Panc1 (cell line): ENCODE data around the gene CGNL1. TPM values are rescaled to one million over a fixed set of nuclear protein-coding genes. Genes with fewer than 3 reads are reported as not detected.

Experiments
- ATAC-seq: fragments of 200-7000 bp; cut with Tn5 transposase; 2 replicates; pipeline ENCODE4 v1.9.1; 2020; ENCODE audit warnings: mild to moderate bottlenecking, moderate library complexity
- Bru-seq: library from RNA; stranded (reverse); fragments of 400-500 nt; gene quantifications from one replicate; lab custom pipeline; 2021; lab: Mats Ljungman, UMichigan
- BruChase-seq, 2 experiments: library from RNA; stranded (reverse); fragments of 400-500 nt; gene quantifications; one replicate each; lab custom pipeline; 2021; lab: Mats Ljungman, UMichigan
- BruUV-seq: library from RNA; stranded (reverse); fragments of 400-500 nt; replicated peaks from 2 replicates; lab custom pipeline; 2021; lab: Mats Ljungman, UMichigan
- CTCF ChIA-PET: fragments of 300-600 bp; sonication (Branson Sonifier 250); formaldehyde crosslinking; loops from one replicate; lab custom pipeline; 2022; ENCODE audit warnings: antibody characterized with exemption; lab: Charles Lee
- POLR2A ChIA-PET: fragments of 300-600 bp; sonication (Branson Sonifier 250); formaldehyde crosslinking; loops from one replicate; lab custom pipeline; 2022; ENCODE audit warnings: antibody characterized with exemption; lab: Charles Lee
- DNase-seq: peaks from one replicate; pipeline ENCODE4 v3.0.0-alpha.2; 2010; ENCODE audit warnings: low read depth, low spot score
- H3K27ac ChIP-seq: 2 replicates; pipeline ENCODE4 v1.5.1; 2011; ENCODE audit warnings: mild to moderate bottlenecking, low read length, inconsistent platforms
- H3K27me3 ChIP-seq: fragments of 200-500 bp; sonication (Bioruptor generic); 2 replicates; pipeline ENCODE4 v1.6.0; 2014; ENCODE audit warnings: low read length, inconsistent platforms; ENCODE audit not compliant: control insufficient read depth, insufficient read depth
- H3K36me3 ChIP-seq: fragments of 200-500 bp; sonication (Bioruptor generic); 2 replicates; pipeline ENCODE4 v1.5.1; 2014; ENCODE audit warnings: inconsistent platforms, mild to moderate bottlenecking, low read length, moderate library complexity; ENCODE audit not compliant: control insufficient read depth, insufficient read depth
- H3K4me1 ChIP-seq: 2 replicates; pipeline ENCODE4 v1.5.1; 2011; ENCODE audit warnings: inconsistent platforms, mild to moderate bottlenecking, low read length, moderate library complexity; ENCODE audit not compliant: control insufficient read depth, insufficient read depth
- H3K4me3 ChIP-seq, 2 experiments: 2 replicates each; pipeline ENCODE4 v1.5.1; 2011 to 2012; ENCODE audit warnings: low read depth in 2 of 2, low read length in 2 of 2, mild to moderate bottlenecking in 2 of 2, inconsistent platforms in 1 of 2, moderate library complexity in 1 of 2
- H3K9me3 ChIP-seq: fragments of 200-500 bp; sonication (Bioruptor generic); 2 replicates; pipeline ENCODE4 v1.5.1; 2014; ENCODE audit warnings: low read depth, mild to moderate bottlenecking, inconsistent platforms, low read length, moderate library complexity; ENCODE audit not compliant: control insufficient read depth, insufficient read depth
- POLR2AphosphoS5 ChIP-seq: IDR thresholded peaks from 2 replicates; pipeline ENCODE4 v1.6.1; 2012; ENCODE audit warnings: mild to moderate bottlenecking, low read depth, low read length, moderate library complexity
- SIN3A ChIP-seq: IDR thresholded peaks from 2 replicates; pipeline ENCODE4 v1.6.1; 2012; ENCODE audit warnings: low read depth, mild to moderate bottlenecking, low read length, moderate library complexity, borderline replicate concordance; ENCODE audit not compliant: insufficient read depth
- TCF7L2 ChIP-seq: IDR thresholded peaks from 2 replicates; pipeline ENCODE4 v1.6.1; 2011; ENCODE audit warnings: mild to moderate bottlenecking, low read depth, low read length, inconsistent platforms
- in situ Hi-C: cut with HindIII; loops from 2 replicates; pipeline ENCODE4 v1.10.0; 2016; ENCODE audit warnings: low sequenced_read_pairs, low pct_unique_long_range_greater_than_20kb
- intact Hi-C: fragments of 100-400 bp; cut with micrococcal nuclease; formaldehyde crosslinking; loops from one replicate; pipeline ENCODE4 v1.10.0; 2022; ENCODE audit not compliant: unreplicated experiment
- long read RNA-seq: library from polyadenylated mRNA; unstranded; transcript quantifications from one replicate; pipeline ENCODE4 v2.0.0, GENCODE V29; 2021; ENCODE audit not compliant: unreplicated experiment
- polyA plus RNA-seq: library from polyadenylated mRNA; unstranded; fragments of >200 nt; gene quantifications from one replicate; pipeline ENCODE4 v1.2.1, GENCODE V29; 2012; ENCODE audit warnings: missing spikeins; ENCODE audit not compliant: insufficient read length
- total RNA-seq: library from RNA; stranded (reverse); gene quantifications from one replicate; pipeline ENCODE4 v1.2.1, GENCODE V29; 2021; ENCODE audit not compliant: unreplicated experiment
- TF ChIP-seq, protein P1 (sequence below), 2 experiments: IDR thresholded peaks; 2 replicates each; pipeline ENCODE4 v1.6.1; 2011 to 2012; ENCODE audit warnings: low read depth in 2 of 2, control low read depth in 1 of 2, low read length in 1 of 2, mild to moderate bottlenecking in 1 of 2, moderate library complexity in 1 of 2; ENCODE audit not compliant: insufficient read depth in 1 of 2
- TF ChIP-seq, protein P2 (sequence below): fragments of 450-650 bp; IDR thresholded peaks from 2 replicates; pipeline ENCODE4 v1.5.1; 2017; ENCODE audit warnings: mild to moderate bottlenecking

Gene CGNL1
- total RNA-seq, result 3.5 TPM
- polyA plus RNA-seq, result 5.5 TPM
- Bru-seq, nascent RNA, result percentile 43 among the genes with signal in this experiment
- percentile 40 among the genes with signal in this experiment for BruChase-seq, experiment 1, labeled RNA remaining after a 2-hour chase
- BruChase-seq, experiment 2, labeled RNA remaining after a 6-hour chase, result percentile 46 among the genes with signal in this experiment
- long read RNA-seq, full-length matches to known transcripts, result 1 of 7 reads
- long read RNA-seq, partial matches to known transcripts, result 2 of 7 reads
- long read RNA-seq, other reads (novel, unspliced or antisense), result 4 of 7 reads

- Histone ChIP-seq H3K27ac (no peak within 1 kb of the TSS), H3K27me3 (peaks cover 18% of the 10 kb centered on the region), H3K9me3 (no peaks in the 10 kb centered on the region), H3K4me1 (peaks cover 6% of the 10 kb centered on the region; the same call in 1 of the 2 replicates), H3K36me3 (no peaks in the 10 kb centered on the region), H3K4me3 (peak within 1 kb of the TSS; percentile 46 to 53)
- TF ChIP-seq TCF7L2 (no peak), POLR2AphosphoS5 (no peak), SIN3A (no peak)
- TF ChIP-seq, protein P1, sequence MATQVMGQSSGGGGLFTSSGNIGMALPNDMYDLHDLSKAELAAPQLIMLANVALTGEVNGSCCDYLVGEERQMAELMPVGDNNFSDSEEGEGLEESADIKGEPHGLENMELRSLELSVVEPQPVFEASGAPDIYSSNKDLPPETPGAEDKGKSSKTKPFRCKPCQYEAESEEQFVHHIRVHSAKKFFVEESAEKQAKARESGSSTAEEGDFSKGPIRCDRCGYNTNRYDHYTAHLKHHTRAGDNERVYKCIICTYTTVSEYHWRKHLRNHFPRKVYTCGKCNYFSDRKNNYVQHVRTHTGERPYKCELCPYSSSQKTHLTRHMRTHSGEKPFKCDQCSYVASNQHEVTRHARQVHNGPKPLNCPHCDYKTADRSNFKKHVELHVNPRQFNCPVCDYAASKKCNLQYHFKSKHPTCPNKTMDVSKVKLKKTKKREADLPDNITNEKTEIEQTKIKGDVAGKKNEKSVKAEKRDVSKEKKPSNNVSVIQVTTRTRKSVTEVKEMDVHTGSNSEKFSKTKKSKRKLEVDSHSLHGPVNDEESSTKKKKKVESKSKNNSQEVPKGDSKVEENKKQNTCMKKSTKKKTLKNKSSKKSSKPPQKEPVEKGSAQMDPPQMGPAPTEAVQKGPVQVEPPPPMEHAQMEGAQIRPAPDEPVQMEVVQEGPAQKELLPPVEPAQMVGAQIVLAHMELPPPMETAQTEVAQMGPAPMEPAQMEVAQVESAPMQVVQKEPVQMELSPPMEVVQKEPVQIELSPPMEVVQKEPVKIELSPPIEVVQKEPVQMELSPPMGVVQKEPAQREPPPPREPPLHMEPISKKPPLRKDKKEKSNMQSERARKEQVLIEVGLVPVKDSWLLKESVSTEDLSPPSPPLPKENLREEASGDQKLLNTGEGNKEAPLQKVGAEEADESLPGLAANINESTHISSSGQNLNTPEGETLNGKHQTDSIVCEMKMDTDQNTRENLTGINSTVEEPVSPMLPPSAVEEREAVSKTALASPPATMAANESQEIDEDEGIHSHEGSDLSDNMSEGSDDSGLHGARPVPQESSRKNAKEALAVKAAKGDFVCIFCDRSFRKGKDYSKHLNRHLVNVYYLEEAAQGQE (IDR thresholded peaks at IDR 0.05; ENCODE audit: insufficient read depth in 1 of 2, low read depth in 2 of 2, low read length in 1 of 2), result no peak
- TF ChIP-seq, protein P2, sequence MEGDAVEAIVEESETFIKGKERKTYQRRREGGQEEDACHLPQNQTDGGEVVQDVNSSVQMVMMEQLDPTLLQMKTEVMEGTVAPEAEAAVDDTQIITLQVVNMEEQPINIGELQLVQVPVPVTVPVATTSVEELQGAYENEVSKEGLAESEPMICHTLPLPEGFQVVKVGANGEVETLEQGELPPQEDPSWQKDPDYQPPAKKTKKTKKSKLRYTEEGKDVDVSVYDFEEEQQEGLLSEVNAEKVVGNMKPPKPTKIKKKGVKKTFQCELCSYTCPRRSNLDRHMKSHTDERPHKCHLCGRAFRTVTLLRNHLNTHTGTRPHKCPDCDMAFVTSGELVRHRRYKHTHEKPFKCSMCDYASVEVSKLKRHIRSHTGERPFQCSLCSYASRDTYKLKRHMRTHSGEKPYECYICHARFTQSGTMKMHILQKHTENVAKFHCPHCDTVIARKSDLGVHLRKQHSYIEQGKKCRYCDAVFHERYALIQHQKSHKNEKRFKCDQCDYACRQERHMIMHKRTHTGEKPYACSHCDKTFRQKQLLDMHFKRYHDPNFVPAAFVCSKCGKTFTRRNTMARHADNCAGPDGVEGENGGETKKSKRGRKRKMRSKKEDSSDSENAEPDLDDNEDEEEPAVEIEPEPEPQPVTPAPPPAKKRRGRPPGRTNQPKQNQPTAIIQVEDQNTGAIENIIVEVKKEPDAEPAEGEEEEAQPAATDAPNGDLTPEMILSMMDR, result no peak
- in situ Hi-C loops (no loop called here), intact Hi-C loops (no loop called here)
- ChIA-PET CTCF (interaction anchor here (0.6 to 1.1 kb wide), 3 partner anchors 145 to 610 kb away, joined by 4 to 5 read pairs (median 5); no protein-coding TSS in a partner anchor), POLR2A (no interaction called here)
- BruUV-seq, result no TSS peak
- DNase-seq (no peak), ATAC-seq (peak; percentile 84)
Observed at GRCh38 chr15:57375827-57376695, at the start of gene CGNL1. TSS of gene CGNL1 (plus strand) at chr15:57376505. CDS start at chr15:57438000, 61,495 bp downstream.

- TF ChIP-seq, protein P2, result no peak
- TF ChIP-seq POLR2AphosphoS5, result no peak
- TF ChIP-seq, protein P1 (IDR thresholded peaks at IDR 0.05; ENCODE audit: insufficient read depth in 1 of 2, low read depth in 2 of 2, low read length in 1 of 2), result no peak
- no peak for TF ChIP-seq TCF7L2
- no peak for TF ChIP-seq SIN3A
- DNase-seq (no peak), ATAC-seq (no peak)
- POLR2A ChIA-PET, result no interaction called here
- Histone ChIP-seq H3K36me3 (no peaks in the 10 kb centered on the region), H3K9me3 (no peaks in the 10 kb centered on the region), H3K27me3 (0 out of 2 replicates have a peak, but pooled peaks cover 3% of the 10 kb centered on the region), H3K4me3 (no peak overlapping the region), H3K4me1 (no peaks in the 10 kb centered on the region), H3K27ac (no peak overlapping the region)
- no TSS peak for BruUV-seq
- in situ Hi-C loops (no loop called here), intact Hi-C loops (no loop called here)
- CTCF ChIA-PET, result no interaction called here
Observed at GRCh38 chr15:57327985-57328471, 48.3 kb upstream of the CGNL1 start.
